HepG2 (cell line): ENCODE results near the gene ZBTB46. TPM values are rescaled to one million over a fixed set of nuclear protein-coding genes. Genes with fewer than 3 reads are reported as not detected.

Source experiments
- CENPBD1 ChIP-seq: sonication (generic); formaldehyde crosslinking; IDR thresholded peaks from 2 replicates; pipeline ENCODE4 v1.8.0; 2022; ENCODE audit warnings: missing genetic modification reagents, low read depth, mild to moderate bottlenecking, borderline replicate concordance
- DRAP1 ChIP-seq: IDR thresholded peaks from 2 replicates; pipeline ENCODE4 v1.6.1; 2016; ENCODE audit warnings: missing genetic modification reagents, missing compliant biosample characterization
- EP300 ChIP-seq, 3 experiments: sonication (generic) in 1 of 3; formaldehyde crosslinking in 1 of 3; IDR thresholded peaks; 2 replicates each; pipeline versions ENCODE4 v1.5.1 to v1.6.1; 2011 to 2020; ENCODE audit warnings: low read depth in 2 of 3, low read length in 2 of 3, borderline replicate concordance in 1 of 3, improper control_type of control experiment in 1 of 3, mild to moderate bottlenecking in 1 of 3, missing genetic modification reagents in 1 of 3, moderate library complexity in 1 of 3
- ESRRA ChIP-seq: sonication (generic); formaldehyde crosslinking; IDR thresholded peaks from 2 replicates; pipeline ENCODE4 v1.5.1; 2020; ENCODE audit warnings: mild to moderate bottlenecking, low read depth, missing genetic modification reagents
- FOXM1 ChIP-seq: sonication (generic); formaldehyde crosslinking; IDR thresholded peaks from 2 replicates; pipeline ENCODE4 v1.5.0; 2020; ENCODE audit warnings: missing genetic modification reagents
- PBX2 ChIP-seq: IDR thresholded peaks from 2 replicates; pipeline ENCODE4 v1.6.1; 2016; ENCODE audit warnings: control low read depth
- PLSCR1 ChIP-seq: sonication (generic); formaldehyde crosslinking; IDR thresholded peaks from 2 replicates; pipeline ENCODE4 v1.5.0; 2020; ENCODE audit warnings: missing genetic modification reagents, mild to moderate bottlenecking, borderline replicate concordance
- POLR2G ChIP-seq: fragments of 200-400 bp; formaldehyde crosslinking; IDR thresholded peaks from 2 replicates; pipeline ENCODE4 v1.6.1; 2018; ENCODE audit warnings: mild to moderate bottlenecking, low read depth, low read length, moderate library complexity
- RARG ChIP-seq: sonication (generic); formaldehyde crosslinking; IDR thresholded peaks from 2 replicates; pipeline ENCODE4 v1.4.0; 2020; ENCODE audit warnings: low read depth, mild to moderate bottlenecking, missing genetic modification reagents
- RNF219 ChIP-seq: sonication (generic); formaldehyde crosslinking; IDR thresholded peaks from 2 replicates; pipeline ENCODE4 v1.5.0; 2020; ENCODE audit warnings: mild to moderate bottlenecking, missing genetic modification reagents
- RXRA ChIP-seq: sonication (generic); formaldehyde crosslinking; IDR thresholded peaks from 2 replicates; pipeline ENCODE4 v1.5.1; 2020; ENCODE audit warnings: missing genetic modification reagents
- SMARCE1 ChIP-seq: fragments of 450-650 bp; IDR thresholded peaks from 2 replicates; pipeline ENCODE4 v1.6.1; 2017; ENCODE audit warnings: borderline replicate concordance
- SRF ChIP-seq: IDR thresholded peaks from 2 replicates; pipeline ENCODE4 v1.6.1; 2011; ENCODE audit warnings: mild to moderate bottlenecking, low read depth, low read length, moderate library complexity
- ZBTB7A ChIP-seq: sonication (generic); formaldehyde crosslinking; IDR thresholded peaks from 2 replicates; pipeline ENCODE4 v1.8.0; 2022; ENCODE audit warnings: mild to moderate bottlenecking, missing genetic modification reagents
- ZMAT5 ChIP-seq: sonication (generic); formaldehyde crosslinking; IDR thresholded peaks from 2 replicates; pipeline ENCODE4 v1.5.0; 2020; ENCODE audit warnings: mild to moderate bottlenecking, low read depth, missing genetic modification reagents, borderline replicate concordance
- ZNF276 ChIP-seq: sonication (generic); formaldehyde crosslinking; IDR thresholded peaks from 2 replicates; pipeline ENCODE4 v1.4.0; 2020; ENCODE audit warnings: mild to moderate bottlenecking, low read depth, missing genetic modification reagents
- ZNF329 ChIP-seq: sonication (generic); formaldehyde crosslinking; IDR thresholded peaks from 2 replicates; pipeline ENCODE4 v1.9.0; 2021; ENCODE audit warnings: low read depth, mild to moderate bottlenecking, missing genetic modification reagents
- ZNF512 ChIP-seq: sonication (generic); formaldehyde crosslinking; IDR thresholded peaks from 2 replicates; pipeline ENCODE4 v1.4.0; 2020; ENCODE audit warnings: mild to moderate bottlenecking, missing genetic modification reagents
- ZNF775 ChIP-seq: sonication (generic); formaldehyde crosslinking; IDR thresholded peaks from 2 replicates; pipeline ENCODE4 v1.4.0; 2020; ENCODE audit warnings: missing genetic modification reagents, mild to moderate bottlenecking, moderate library complexity, borderline replicate concordance
- polyA plus RNA-seq, 8 experiments: library from polyadenylated mRNA; depleted of rRNA in 3 of 8; stranded (reverse) in 7 of 8; unstranded in 1 of 8; fragments of >200 nt; fragmentation: Illumina TruSeq in 4 of 8; extraction: Trizol in 4 of 8; gene quantifications; 2 replicates each; pipeline versions ENCODE4 v1.2.1 to v1.2.3, GENCODE V29; 2011 to 2016; ENCODE audit warnings: low read depth in 4 of 8, missing spikeins in 1 of 8, mixed read lengths in 1 of 8; ENCODE audit not compliant: insufficient read depth in 1 of 8
- total RNA-seq, 5 experiments: library from RNA; depleted of rRNA; stranded (reverse); fragments of >200 nt; fragmentation: Illumina TruSeq; extraction: Trizol; gene quantifications; 2 replicates each; pipeline ENCODE4 v1.2.3, GENCODE V29; 2016; ENCODE audit warnings: low read depth in 1 of 5

Gene ZBTB46
- total and polyA plus RNA-seq, 2 of the 13 experiments (the other 11 are each of a cell fraction or from before 2014, with no cell fraction given), result 1.6 to 13.5 TPM

GRCh38 chr20:63854766-63855362 is 23.8 kb upstream of the ZBTB46 start (continued):
- TF ChIP-seq CENPBD1 (no peak), PLSCR1 (CRISPR knock-in tag) (no peak), RXRA (CRISPR knock-in tag) (peak; percentile 46; the same call in 1 of the 2 replicates), POLR2G (0 out of 2 replicates have a peak, but pooled peaks have one; percentile 2), PBX2 (no peak), SRF (no peak), ZNF512 (CRISPR knock-in tag) (no peak), RARG (CRISPR knock-in tag) (no peak), SMARCE1 (no peak), ZMAT5 (no peak), ZNF329 (CRISPR knock-in tag) (0 out of 2 replicates have a peak, but pooled peaks have one; percentile 34), EP300 (IDR thresholded peaks at IDR 0.05; ENCODE audit: low read depth in 2 of 2, low read length in 2 of 2) (no peak), EP300 (CRISPR knock-in tag; IDR thresholded peaks at IDR 0.05; ENCODE audit: borderline replicate concordance) (no peak), DRAP1 (no peak), ESRRA (CRISPR knock-in tag) (no peak), ZBTB7A (no peak), ZNF775 (CRISPR knock-in tag) (peak; percentile 51; the same call in 1 of the 2 replicates), FOXM1 (CRISPR knock-in tag) (no peak), RNF219 (CRISPR knock-in tag) (no peak), ZNF276 (CRISPR knock-in tag) (no peak)
